IPS-20b (cell line): ENCODE results near the gene HDAC9.

ENCODE experiments used
- H3K27ac ChIP-seq: one replicate; pipeline ENCODE4 v1.5.1; 2013; ENCODE audit warnings: low read length
- H3K27me3 ChIP-seq: 2 replicates; pipeline ENCODE4 v1.6.1; 2013; ENCODE audit warnings: mild to moderate bottlenecking, low read length, inconsistent platforms; ENCODE audit not compliant: insufficient read depth
- H3K36me3 ChIP-seq: 2 replicates; pipeline ENCODE4 v1.6.1; 2013; ENCODE audit warnings: low read depth, mild to moderate bottlenecking, inconsistent platforms, low read length, moderate library complexity; ENCODE audit not compliant: insufficient read depth
- H3K4me1 ChIP-seq: 2 replicates; pipeline ENCODE4 v1.6.1; 2013; ENCODE audit warnings: mild to moderate bottlenecking, control low read depth, inconsistent platforms, low read length, moderate library complexity; ENCODE audit not compliant: insufficient read depth
- H3K4me3 ChIP-seq: 2 replicates; pipeline ENCODE4 v1.5.1; 2013; ENCODE audit warnings: mild to moderate bottlenecking, low read length, inconsistent platforms
- H3K9ac ChIP-seq: 2 replicates; pipeline ENCODE4 v1.6.1; 2013; ENCODE audit warnings: low read depth, mild to moderate bottlenecking, inconsistent platforms, low read length, moderate library complexity
- H3K9me3 ChIP-seq: 2 replicates; pipeline ENCODE4 v1.6.1; 2013; ENCODE audit warnings: mild to moderate bottlenecking, low read depth, low read length, inconsistent platforms; ENCODE audit not compliant: insufficient read depth

HDAC9 gene

GRCh38 chr7:18780938-18781337 is 285.4 kb downstream of the HDAC9 start:
- no peak overlapping the region for H3K4me3 ChIP-seq
- H3K27ac ChIP-seq = no peak overlapping the region
- H3K9ac ChIP-seq = no peak overlapping the region
- H3K9me3 ChIP-seq = no peaks in the 10 kb centered on the region
- no peaks in the 10 kb centered on the region for H3K36me3 ChIP-seq
- H3K27me3 ChIP-seq = no peaks in the 10 kb centered on the region
- no peaks in the 10 kb centered on the region for H3K4me1 ChIP-seq

DNA sequence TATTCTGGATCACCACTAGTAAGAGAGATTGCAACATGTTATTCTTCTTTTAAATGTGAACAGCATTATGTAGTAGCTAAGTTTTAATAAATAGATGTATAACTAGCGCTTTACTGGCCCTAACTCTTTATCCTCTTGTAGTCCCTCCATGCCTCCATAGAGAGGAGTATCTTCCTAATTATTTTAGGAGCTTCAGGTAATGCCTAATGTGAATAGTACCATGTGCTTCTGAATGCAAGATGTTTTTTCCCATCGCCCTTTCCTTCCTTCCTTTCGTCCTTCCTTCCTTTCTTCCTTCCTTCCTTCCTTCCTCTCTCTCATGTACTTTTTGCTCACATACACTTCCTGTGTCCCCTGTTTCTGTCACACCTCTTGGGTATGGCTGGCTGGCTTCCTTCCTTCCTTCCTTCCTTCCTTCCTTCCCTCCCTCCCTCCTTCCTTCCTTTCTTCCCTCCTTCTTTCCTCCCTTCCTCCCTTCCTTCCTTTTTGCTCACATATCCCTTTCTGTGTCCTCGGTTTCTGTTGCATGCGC is 290.7 kb downstream of the HDAC9 start:
- Histone ChIP-seq H3K27ac (no peak overlapping the region), H3K27me3 (no peaks in the 10 kb centered on the region), H3K4me1 (no peaks in the 10 kb centered on the region), H3K9me3 (no peaks in the 10 kb centered on the region), H3K4me3 (no peak overlapping the region), H3K36me3 (no peaks in the 10 kb centered on the region), H3K9ac (no peak overlapping the region)

- H3K9me3 ChIP-seq = no peaks in the 10 kb centered on the region
- H3K27ac ChIP-seq = no peak overlapping the region
- H3K9ac ChIP-seq = no peak overlapping the region
- H3K4me1 ChIP-seq = no peaks in the 10 kb centered on the region
- H3K27me3 ChIP-seq = no peaks in the 10 kb centered on the region
- H3K36me3 ChIP-seq = no peaks in the 10 kb centered on the region
- H3K4me3 ChIP-seq = no peak overlapping the region
Observed at GRCh38 chr7:18786796-18787195, 291.2 kb downstream of the HDAC9 start.

- H3K27ac ChIP-seq = no peak overlapping the region
- H3K9ac ChIP-seq = no peak overlapping the region
- no peaks in the 10 kb centered on the region for H3K27me3 ChIP-seq
- no peaks in the 10 kb centered on the region for H3K36me3 ChIP-seq
- H3K9me3 ChIP-seq = no peaks in the 10 kb centered on the region
- H3K4me3 ChIP-seq = no peak overlapping the region
- H3K4me1 ChIP-seq = no peaks in the 10 kb centered on the region
Observed at GRCh38 chr7:18788026-18788425, 292.5 kb downstream of the HDAC9 start.

DNA sequence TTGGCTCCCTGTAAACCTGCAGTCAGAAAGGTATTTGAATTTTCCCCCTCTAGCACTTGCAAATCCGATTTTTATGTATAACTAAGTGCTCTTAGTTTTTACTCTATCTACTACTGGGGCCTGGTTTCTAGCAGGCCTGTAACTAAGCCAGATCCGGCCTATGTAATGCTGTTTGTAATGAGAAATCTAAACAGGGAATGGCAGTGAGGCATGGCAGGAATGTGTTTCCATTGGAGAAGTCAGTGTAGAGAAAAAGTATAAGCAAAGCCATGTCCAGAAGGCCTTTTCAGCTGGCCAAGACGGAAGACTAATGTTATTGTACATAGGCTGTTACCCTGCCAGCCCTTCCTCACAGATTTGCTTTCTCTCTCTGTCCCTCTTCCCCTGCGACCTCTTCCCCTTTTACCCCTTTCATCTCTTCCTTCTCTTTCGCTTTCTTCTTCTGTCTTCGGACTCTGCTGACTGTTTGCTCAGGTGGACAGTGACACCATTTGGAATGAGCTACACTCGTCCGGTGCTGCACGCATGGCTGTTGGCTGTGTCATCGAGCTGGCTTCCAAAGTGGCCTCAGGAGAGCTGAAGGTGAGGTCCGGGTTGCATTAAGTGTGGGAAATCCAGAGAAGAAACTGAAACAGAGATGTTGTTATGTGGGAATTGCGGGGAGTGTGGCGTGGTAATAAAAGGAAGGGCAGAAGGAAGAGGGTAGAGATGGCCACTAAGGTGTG is 297.5 kb downstream of the HDAC9 start:
- no peak overlapping the region for H3K27ac ChIP-seq

DNA sequence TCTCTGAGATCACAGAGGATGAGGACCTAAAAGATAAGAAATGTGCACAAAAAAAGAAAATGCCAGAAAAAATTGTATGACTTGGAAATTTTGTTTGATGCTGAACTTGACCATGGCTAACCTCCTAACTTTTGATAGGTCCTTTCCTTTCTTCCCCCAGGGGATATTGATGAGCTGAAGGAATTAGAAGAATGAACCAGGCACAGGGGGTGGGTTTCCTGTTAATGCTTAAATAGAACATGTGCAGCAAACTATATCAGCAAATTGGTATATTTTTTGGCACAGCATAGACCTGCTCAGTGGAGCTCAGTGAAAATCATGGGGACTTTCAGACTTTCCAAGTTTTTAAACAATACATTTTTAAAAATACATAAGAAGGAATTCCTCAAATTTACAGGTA is 300.7 kb downstream of the HDAC9 start:
- Histone ChIP-seq H3K27me3 (no peaks in the 10 kb centered on the region), H3K4me1 (peaks cover 11% of the 10 kb centered on the region; the same call in 1 of the 2 replicates), H3K9me3 (no peaks in the 10 kb centered on the region), H3K9ac (no peak overlapping the region), H3K36me3 (no peaks in the 10 kb centered on the region), H3K4me3 (no peak overlapping the region), H3K27ac (no peak overlapping the region)

More for the DNA sequence above, 297.5 kb downstream of the HDAC9 start:
- Histone ChIP-seq H3K9me3 (no peaks in the 10 kb centered on the region), H3K27me3 (no peaks in the 10 kb centered on the region), H3K9ac (no peak overlapping the region), H3K4me3 (no peak overlapping the region), H3K4me1 (peaks cover 7% of the 10 kb centered on the region; the same call in 1 of the 2 replicates), H3K36me3 (no peaks in the 10 kb centered on the region)

DNA sequence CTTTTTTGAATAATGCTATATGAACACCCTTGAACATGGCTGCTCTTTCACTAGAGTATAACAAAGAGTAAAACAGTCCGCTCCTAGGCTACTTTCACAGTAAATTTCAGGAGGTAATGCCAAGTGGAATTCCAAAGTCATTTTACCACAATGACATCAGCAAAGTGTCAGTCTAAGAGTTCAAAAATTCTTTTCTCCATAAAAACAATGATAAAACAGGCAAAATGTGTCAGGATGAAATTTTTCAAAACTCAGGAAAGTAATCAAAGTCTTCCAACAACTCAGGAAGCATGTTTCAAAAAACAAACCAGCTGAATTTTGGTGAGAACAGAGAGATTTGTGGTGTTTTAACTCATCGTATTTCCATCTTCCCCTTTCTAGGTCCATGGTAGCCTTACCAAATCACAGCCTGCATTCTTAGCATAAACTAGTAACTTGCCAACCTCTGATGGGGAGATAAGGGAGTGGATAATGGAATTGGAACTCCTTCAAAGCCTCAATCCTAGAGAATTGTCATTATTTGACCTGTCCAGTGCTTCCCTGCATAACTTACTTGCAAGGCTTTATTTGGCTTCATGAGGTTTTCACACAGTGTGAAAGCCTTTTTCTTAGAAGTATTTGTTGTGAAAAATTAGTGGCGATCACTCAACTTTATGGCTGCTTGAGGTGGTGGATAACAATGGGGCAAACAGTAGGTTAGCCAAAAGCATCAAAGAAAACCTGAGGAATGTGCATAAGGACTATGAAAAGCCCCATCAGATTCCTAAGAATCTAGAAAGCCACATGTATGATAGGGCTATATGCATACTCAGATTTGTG is 302.7 kb downstream of the HDAC9 start:
- H3K9me3 ChIP-seq = no peaks in the 10 kb centered on the region
- peak overlapping the region; percentile 46 for H3K27ac ChIP-seq
- H3K9ac ChIP-seq = no peak overlapping the region
- no peaks in the 10 kb centered on the region for H3K27me3 ChIP-seq
- no peak overlapping the region for H3K4me3 ChIP-seq
- H3K4me1 ChIP-seq = peaks cover 11% of the 10 kb centered on the region; the same call in 1 of the 2 replicates
- H3K36me3 ChIP-seq = no peaks in the 10 kb centered on the region

DNA sequence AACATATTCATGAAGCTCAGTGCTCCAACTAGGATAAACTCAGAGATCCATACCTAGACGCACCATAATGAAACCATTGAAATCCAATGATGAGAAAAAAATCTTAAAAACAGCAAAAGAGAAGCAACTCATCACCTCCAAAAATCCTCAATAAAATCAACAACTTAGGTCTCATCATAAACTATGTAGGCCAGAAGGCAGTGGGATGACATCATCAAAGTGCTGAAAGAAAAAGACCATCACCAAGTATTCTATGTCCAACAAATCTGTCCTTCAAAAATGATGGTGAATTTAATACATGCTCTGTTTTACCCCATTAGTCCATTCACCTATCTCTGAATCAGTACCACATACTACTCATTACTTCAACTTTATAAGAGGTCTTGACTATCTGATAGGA is 304.4 kb downstream of the HDAC9 start:
- Histone ChIP-seq H3K4me3 (no peak overlapping the region), H3K36me3 (no peaks in the 10 kb centered on the region), H3K4me1 (peaks cover 11% of the 10 kb centered on the region; the same call in 1 of the 2 replicates), H3K27me3 (no peaks in the 10 kb centered on the region), H3K9me3 (no peaks in the 10 kb centered on the region), H3K9ac (no peak overlapping the region), H3K27ac (no peak overlapping the region)

DNA sequence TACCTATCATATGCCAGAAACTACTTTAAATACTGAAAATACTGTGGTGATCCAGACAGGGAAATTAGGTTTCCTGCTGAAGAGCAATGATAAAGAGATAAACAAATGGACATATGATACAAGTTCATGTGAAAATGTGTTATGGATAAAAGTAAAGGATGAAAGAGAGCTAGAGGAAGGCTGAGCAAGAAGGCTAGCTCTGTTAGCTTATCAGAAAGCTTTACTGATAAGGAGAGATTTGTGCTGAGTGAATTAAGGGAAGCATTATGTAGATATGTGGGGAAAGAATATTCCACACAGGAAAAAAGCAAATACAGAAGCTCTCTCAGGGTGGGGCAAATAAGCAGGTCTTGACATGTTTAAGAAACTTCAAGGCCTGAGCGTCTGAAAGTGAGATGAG is 308.4 kb downstream of the HDAC9 start:
- Histone ChIP-seq H3K27me3 (no peaks in the 10 kb centered on the region), H3K4me1 (peaks cover 9% of the 10 kb centered on the region; the same call in 1 of the 2 replicates), H3K9me3 (no peaks in the 10 kb centered on the region), H3K36me3 (no peaks in the 10 kb centered on the region), H3K4me3 (no peak overlapping the region), H3K27ac (no peak overlapping the region), H3K9ac (no peak overlapping the region)

DNA sequence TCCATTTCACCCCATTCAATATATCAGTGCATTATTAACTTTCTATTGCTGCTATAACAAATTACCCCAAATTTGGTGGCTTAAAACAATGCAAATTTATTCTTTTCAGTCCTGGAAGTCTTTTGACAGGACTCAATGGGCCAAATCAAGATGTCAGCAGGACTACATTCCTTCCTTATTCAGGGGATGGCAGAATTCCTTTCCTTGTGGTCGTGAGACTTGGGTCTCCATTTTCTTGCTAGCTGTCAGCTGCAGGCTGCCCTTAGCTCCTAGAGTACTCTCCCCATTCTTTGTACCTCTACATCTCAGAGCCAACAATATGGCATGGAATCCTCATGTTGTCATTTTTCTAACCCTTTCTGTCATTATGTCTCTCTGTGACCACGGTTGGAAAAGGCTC is 310.6 kb downstream of the HDAC9 start:
- Histone ChIP-seq H3K36me3 (no peaks in the 10 kb centered on the region), H3K9ac (no peak overlapping the region), H3K27ac (no peak overlapping the region), H3K9me3 (no peaks in the 10 kb centered on the region), H3K4me3 (no peak overlapping the region), H3K4me1 (peaks cover 9% of the 10 kb centered on the region; the same call in 1 of the 2 replicates), H3K27me3 (no peaks in the 10 kb centered on the region)

DNA sequence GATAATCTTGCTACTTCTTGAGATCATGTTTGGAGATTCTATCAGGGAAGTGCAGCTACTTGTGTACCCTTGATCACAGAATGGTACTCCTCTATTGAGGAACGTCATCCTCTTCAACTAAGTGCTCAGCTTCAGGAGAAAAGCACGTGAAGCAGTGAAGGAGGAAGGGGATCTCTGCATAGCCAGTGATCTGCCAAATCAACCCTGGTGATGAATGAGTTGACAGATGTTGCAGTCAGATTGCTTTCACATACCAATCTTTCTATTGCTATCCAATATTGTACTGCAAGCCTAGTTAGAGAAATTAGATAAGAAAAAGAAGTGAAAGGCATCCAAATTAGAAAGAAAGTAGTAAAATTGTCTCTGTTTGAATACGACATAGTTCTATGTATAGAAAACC is 312.5 kb downstream of the HDAC9 start:
- H3K4me1 ChIP-seq = peaks cover 9% of the 10 kb centered on the region; the same call in 1 of the 2 replicates
- no peaks in the 10 kb centered on the region for H3K27me3 ChIP-seq
- no peak overlapping the region for H3K9ac ChIP-seq
- no peaks in the 10 kb centered on the region for H3K36me3 ChIP-seq
- no peaks in the 10 kb centered on the region for H3K9me3 ChIP-seq
- H3K27ac ChIP-seq = no peak overlapping the region
- no peak overlapping the region for H3K4me3 ChIP-seq
